DMS79 (cell line): Measurements from ENCODE around the gene ISLR.

Experiments used
- DNase-seq: peaks from one replicate; lab custom pipeline; 2025; lab: John Stamatoyannopoulos, UW

The ISLR gene

DNA sequence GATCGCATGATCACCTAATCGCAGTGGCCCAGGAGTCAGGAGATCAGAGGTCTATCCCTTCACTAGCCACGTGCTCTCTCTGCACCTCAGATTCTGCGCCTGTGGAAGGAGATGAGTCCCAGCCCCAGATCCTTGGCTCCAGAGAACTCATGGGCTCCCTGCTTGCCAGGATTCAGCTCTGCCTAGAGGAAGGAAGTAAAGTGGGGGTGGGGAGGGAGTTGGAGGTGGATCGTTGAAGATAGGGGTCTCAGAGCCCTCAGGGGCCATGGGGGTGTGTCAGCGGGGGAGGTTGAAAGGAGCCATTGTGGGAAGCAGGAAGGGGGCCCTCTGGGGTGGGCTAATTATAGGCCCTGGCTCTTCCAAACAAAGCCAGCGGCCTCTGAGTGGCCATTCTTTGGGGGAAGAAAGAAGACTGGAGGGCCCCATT lies 40.4 kb downstream of the ISLR start:
- DNase-seq: no peak

DNA sequence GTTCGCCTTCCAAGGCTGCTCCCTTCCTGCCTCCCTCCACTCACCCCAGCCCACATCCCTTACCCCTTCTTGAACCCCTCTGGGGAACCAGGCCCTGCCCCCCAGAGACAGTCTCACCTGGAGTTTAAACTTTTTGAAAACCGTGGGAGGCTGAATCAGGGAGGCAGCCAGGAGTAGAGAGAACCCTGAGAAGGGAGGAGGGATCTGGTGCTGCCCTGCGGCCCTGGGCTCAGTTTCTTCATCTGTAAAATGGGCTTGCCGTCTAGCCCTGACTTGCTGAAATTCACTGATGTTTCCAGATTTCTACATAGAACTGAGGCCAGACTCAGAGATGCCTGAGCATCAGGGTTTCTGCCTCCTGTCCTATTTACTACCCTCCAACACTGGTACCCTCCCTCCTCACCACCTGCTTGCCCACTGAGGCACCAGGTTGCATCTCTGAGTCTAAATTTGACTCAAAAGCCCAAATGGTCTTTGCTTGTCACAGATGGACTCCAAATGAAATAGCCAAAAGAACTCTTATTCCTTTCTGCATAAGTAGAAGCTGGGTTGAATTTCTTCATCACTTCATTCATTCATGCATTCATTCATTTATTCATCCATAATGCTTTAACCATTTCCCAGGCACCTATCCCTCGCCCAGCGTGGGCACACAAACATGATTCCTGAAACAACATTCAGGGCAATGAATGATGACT lies 41.0 kb downstream of the ISLR start:
- DNase-seq: no peak

DNA sequence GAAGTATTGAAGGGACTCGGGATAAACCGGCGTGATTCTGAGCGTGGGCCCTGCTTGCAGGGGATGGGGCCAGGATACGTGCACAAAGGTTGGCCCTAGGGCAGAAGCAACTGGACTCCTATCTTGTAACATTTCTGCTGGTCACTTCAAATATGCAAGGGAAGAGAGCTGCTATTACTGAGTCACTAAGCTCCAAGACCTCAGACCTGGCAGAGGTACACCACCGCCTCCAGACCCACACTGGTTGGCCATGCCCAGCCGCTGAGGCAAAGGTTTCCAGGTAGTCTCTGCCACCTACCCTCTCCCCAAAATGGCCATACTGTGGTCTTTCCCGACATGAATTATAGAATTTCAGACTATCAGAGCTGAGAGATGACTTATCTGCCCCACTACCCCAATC lies 42.4 kb downstream of the ISLR start:
- DNase-seq: no peak

DNA sequence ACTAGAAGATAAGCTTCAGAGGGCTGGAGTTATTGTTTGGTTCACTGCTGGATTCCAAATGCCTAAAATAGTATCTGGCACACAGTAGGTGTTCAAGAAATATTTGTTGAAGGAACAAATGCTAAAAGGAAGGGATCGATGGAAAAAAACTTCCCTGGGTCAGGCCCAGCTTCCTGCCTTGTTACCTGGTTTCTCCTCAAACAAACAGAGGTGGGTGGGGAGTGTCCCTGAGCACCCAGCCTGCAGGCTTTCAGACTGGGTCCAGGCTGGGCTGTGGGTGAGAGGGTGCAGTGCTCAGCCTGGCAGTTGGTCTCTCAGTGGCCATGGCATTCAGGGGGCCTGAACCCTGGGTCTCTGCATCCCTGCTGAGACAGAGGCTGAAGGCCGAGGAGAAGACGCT lies 43.4 kb downstream of the ISLR start:
- DNase-seq: no peak

DNA sequence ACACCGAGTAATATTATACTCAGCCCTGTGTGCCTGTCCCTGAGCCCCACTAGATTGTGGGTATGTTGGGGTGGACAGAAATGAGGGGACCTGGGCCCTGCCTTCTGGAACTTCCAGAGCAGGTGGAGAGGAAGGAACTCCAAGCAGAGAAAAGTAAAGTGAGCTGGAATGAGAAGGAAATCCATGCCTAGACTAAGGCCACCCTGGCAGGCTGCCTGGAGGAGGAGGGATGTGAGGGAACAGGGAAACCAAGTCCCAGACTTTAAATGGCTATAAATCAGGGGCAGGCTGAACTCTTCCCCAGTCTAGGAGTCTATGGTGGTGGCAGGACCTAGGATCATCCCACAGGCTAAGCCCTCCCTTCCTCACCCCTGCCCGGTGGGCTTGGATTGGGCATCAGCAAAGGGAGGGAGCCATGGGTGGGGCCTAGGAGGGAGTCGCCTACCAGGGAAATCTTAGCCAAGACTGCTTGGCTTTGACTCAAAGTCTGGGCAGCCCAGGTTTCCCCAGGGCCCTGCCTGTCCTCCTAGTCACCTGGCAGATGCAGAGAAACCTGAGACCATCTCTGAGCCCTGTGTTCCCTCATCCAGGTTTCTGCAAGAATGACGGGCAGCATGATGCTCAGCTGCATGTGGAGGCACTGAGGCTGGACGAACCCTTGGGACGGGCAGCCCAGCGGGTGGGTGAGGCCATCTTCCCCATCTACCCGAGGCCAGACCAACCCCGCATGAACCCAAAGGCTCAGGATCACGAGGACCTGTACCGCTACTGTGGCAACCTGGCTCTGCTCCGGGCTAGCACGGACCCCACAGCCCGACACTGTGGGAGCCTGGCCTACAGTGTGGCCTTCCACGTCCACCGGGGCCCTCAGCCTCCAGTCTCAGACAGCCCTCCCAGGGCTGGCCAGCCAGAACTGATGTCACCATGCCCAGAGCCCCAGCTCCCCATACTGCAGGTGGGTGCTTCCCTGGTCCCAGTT lies 44.7 kb downstream of the ISLR start:
- no peak for DNase-seq

DNA sequence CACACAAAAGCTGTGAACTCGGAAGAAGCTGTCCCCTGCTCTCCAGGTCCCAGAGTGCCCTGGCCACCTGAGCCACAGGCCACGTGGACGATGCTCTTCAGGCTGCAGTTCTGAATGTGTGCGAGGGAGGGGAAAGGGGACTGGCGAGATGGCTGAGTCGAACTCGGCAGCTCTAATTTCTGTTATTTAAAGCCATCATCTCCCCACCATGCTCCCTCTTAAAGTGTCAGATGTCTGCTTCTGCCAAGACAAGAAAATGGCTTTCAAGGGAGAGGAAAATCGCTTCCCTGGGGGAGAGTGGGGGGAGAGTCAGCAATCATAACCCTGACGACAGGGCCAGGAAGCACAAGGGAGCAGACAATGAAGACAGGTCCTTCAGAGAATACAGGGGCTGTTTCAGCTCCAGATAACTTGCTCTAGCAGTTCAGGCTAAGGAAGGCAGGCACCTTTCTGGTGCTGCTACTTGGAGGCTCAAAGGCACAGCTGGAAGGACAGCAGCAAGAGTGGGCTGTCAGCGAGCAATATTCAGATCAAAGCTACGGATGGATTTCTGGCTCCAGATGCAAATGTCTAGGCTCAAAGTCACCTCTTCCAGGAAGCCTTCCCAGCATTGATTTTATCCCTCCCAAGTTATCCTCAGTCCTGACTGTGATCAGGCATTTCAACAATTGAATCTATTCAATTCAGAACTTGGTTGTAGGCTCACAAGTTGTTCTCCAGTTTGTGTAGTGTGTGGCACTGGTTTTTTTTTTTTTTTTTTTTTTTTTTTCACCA lies 47.2 kb downstream of the ISLR start:
- DNase-seq: peak; percentile 32

DNA sequence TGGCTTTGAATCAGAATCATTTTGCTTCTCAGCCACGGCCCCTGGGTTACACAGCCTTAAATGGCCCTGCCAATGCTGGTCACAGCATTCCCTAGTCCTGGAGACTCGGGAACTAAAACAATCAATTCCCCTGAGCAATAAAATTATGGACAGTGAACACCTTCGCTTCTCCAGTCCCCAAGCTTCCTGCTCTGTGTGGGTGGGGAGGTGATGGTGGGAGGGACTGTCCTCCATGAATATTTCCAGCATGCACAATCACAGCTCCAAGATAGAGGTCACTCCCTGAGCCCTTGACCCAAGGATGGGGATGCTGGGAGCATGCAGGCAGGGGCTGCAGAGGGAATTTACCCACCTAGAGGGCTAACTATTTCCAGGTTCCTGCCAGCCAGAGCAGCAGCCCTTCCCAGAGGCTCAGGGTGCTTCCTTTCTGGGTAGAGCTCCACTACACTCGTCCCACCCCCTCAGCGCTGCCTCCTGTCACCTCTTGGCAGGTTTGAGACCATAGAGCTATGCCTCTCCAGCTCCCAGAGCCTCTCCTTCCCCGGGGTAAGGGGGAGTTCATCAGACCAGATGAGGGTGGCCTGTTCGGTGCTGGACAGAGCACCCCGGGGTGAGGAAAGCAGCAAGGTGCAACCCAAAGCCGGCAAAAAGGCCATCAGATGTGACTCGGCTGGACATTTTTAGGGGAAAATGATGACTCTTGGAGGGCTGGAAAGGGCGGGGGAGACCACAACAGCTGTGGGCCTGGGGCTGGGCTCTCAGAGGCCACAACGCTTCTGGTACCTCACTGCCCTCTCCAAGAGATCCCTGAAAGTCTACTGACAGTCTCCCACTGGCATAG lies 48.1 kb downstream of the ISLR start:
- no peak for DNase-seq

DNA sequence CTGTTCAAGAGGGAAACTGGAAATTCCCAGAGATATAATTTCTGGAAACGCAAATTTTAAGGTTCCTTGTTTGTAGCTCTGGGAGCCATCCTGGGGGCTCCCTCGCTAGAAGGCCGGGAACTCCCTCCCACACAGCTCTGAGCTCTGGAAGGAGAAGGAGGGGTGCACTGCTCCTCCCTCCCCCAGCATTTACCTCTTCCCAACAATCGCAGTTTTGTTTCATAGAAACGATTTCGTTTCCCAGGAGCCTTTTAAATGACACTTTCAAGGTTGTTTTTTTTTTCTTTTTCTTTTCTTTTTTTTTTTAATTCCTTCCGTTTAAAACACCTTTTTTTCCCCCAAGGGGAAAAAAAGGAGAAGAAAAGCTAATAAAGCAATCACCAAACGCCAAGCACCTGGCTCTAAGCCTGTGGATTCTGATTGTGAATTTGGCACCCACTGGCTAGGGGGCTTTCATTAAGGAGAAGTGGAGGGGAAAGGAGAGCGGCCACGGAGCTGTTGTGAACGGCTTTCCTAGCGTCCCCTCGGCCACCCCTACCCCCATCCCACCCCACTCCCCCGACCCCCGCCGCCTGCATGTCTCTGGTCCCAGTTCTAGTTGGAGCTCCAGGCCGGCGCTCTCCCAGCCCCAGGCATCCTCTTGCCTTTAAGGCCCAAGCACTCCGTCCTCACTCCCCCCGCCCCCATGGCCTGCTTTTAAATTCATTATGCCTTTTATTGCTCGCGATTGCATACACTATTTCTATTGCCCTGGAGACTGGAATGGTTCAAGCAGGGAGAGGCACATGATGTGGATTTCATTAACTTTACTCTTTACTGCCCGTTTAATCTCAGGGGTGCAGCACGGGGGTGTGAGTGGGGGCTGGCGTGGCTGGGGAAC lies 49.0 kb downstream of the ISLR start:
- DNase-seq: no peak

DNA sequence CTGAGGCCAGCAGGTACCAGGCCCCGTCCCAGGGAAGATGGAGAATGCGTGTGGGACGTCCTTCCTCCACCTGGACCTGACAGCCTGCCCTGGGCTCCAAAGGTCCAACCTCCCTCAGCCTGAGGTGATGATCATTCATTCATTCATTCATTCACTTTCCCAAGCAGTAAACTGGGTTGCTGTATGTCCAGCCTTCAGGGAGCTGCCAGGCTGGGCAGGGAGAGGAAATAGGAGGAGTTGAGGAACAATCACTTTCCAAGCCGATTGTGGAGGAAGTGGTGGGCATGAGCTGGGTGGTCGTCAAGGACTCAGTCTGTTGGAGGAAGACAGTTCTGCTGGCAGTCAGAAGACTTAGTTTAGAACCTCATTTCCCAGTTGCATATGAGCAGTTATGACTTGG lies 52.4 kb downstream of the ISLR start:
- no peak for DNase-seq
